CD4-positive, alpha-beta T cell (primary cell): ENCODE measurements around the gene R3HDM1. TPM values are rescaled to one million over a fixed set of nuclear protein-coding genes. Genes with fewer than 3 reads are reported as not detected.

Source experiments
- ATAC-seq: fragments of 200-7000 bp; cut with Tn5 transposase; one replicate; pipeline ENCODE4 v1.10.0; 2022; ENCODE audit warnings: mild to moderate bottlenecking; ENCODE audit not compliant: poor library complexity
- CTCF ChIA-PET: fragments of 350-600 bp; sonication (Branson Sonifier 250); formaldehyde crosslinking; loops from one replicate; lab custom pipeline; 2021; ENCODE audit warnings: antibody characterized with exemption, inconsistent platforms; lab: Charles Lee
- POLR2A ChIA-PET: fragments of 350-600 bp; sonication (Branson Sonifier 250); formaldehyde crosslinking; loops from one replicate; lab custom pipeline; 2021; ENCODE audit warnings: antibody characterized with exemption, inconsistent platforms; lab: Charles Lee
- DNase-seq, 14 experiments: peaks; one replicate each; pipeline ENCODE4 v3.0.0-alpha.2; 2013 to 2020; ENCODE audit warnings: mixed read lengths in 2 of 14
- H3K27ac ChIP-seq, 2 donors: one replicate each; pipeline versions ENCODE4 v1.5.1 to v1.7.0; 2013; ENCODE audit warnings: low read length in 2 of 2, low read depth in 1 of 2, mild to moderate bottlenecking in 1 of 2
- H3K27me3 ChIP-seq, 2 experiments: 1 replicate in 1 of 2; 2 replicates in 1 of 2; pipeline versions ENCODE4 v1.6.1 to v1.7.0; 2013; ENCODE audit warnings: low read length in 2 of 2, control low read depth in 1 of 2, mild to moderate bottlenecking in 1 of 2, moderate library complexity in 1 of 2; ENCODE audit not compliant: insufficient read depth in 2 of 2, control insufficient read depth in 1 of 2
- H3K36me3 ChIP-seq: one replicate; pipeline ENCODE4 v1.6.1; 2013; ENCODE audit warnings: low read length, control low read depth; ENCODE audit not compliant: insufficient read depth
- H3K4me1 ChIP-seq: one replicate; pipeline ENCODE4 v1.6.1; 2013; ENCODE audit warnings: low read length, control low read depth; ENCODE audit not compliant: insufficient read depth
- H3K4me3 ChIP-seq: one replicate; pipeline ENCODE4 v1.5.1; 2013; ENCODE audit warnings: mild to moderate bottlenecking, low read length, moderate library complexity
- H3K9me3 ChIP-seq, 2 experiments: 1 replicate in 1 of 2; 2 replicates in 1 of 2; pipeline versions ENCODE4 v1.6.1 to v1.7.0; 2013; ENCODE audit warnings: low read length in 2 of 2, mild to moderate bottlenecking in 2 of 2, control low read depth in 1 of 2, moderate library complexity in 1 of 2; ENCODE audit not compliant: control insufficient read depth in 1 of 2, insufficient read depth in 1 of 2
- H3K27ac Mint-ChIP-seq: one replicate; pipeline ENCODE4 v1.8.0; 2020; ENCODE audit warnings: mixed read lengths
- H3K27me3 Mint-ChIP-seq: one replicate; pipeline ENCODE4 v1.8.0; 2021; ENCODE audit warnings: mixed read lengths
- H3K36me3 Mint-ChIP-seq: one replicate; pipeline ENCODE4 v1.8.0; 2021; ENCODE audit warnings: low read depth, mixed read lengths
- H3K4me1 Mint-ChIP-seq: one replicate; pipeline ENCODE4 v1.8.0; 2021; ENCODE audit warnings: low read depth, mixed read lengths
- H3K4me3 Mint-ChIP-seq: one replicate; pipeline ENCODE4 v1.8.0; 2020; ENCODE audit warnings: mild to moderate bottlenecking, mixed read lengths
- H3K9me3 Mint-ChIP-seq: one replicate; pipeline ENCODE4 v1.8.0; 2020; ENCODE audit warnings: mixed read lengths
- intact Hi-C, 2 experiments: fragments of 100-400 bp; cut with DNase I in 1 of 2; cut with micrococcal nuclease in 1 of 2; formaldehyde crosslinking; loops; one replicate each; pipeline versions ENCODE4 v1.15.1 to v1.9.0; 2023 to 2025; cut with DNase I, micrococcal nuclease
- total RNA-seq, 174 experiments: library from RNA in 2 of 174; stranded (reverse) in 2 of 174; gene quantifications; one replicate each; pipeline ENCODE4 v1.2.3 and lab custom pipeline; 2021 to 2026
- TF ChIP-seq, protein P1 (sequence below): fragments of 200-600 bp; IDR thresholded peaks from one replicate; pipeline ENCODE4 v1.8.0; 2022; ENCODE audit warnings: antibody characterized with exemption, mild to moderate bottlenecking

Gene R3HDM1
- total RNA-seq, 2 experiments from 2014 or later = 39.7 to 41.4 TPM

DNA sequence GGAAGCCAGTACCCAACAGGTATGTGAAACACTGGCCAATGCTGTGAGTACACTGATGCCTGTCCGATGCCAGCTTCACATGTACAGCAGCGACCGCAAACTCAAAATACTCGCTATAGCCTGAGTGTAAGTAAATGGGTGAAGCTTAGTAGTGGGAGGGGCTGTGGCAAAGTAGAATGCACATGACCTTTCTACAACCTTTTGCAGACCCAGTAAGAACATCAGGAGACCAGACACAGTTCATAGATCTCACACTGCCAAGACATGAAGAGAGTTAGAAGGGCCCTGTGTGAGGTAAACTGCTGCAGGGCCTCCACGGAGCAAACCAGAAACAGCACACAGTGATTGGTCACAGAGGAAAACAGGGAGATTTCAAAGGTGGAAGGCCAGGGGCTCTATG is 201.3 kb downstream of the R3HDM1 start:
- CTCF ChIA-PET = no interaction called here
- H3K36me3 Mint-ChIP-seq = no peaks in the 10 kb centered on the region
- no peak overlapping the region for H3K4me3 Mint-ChIP-seq
- H3K9me3 Mint-ChIP-seq = no peaks in the 10 kb centered on the region
- DNase-seq = no peak
- intact Hi-C loops = no loop called here
- TF ChIP-seq, protein P1, sequence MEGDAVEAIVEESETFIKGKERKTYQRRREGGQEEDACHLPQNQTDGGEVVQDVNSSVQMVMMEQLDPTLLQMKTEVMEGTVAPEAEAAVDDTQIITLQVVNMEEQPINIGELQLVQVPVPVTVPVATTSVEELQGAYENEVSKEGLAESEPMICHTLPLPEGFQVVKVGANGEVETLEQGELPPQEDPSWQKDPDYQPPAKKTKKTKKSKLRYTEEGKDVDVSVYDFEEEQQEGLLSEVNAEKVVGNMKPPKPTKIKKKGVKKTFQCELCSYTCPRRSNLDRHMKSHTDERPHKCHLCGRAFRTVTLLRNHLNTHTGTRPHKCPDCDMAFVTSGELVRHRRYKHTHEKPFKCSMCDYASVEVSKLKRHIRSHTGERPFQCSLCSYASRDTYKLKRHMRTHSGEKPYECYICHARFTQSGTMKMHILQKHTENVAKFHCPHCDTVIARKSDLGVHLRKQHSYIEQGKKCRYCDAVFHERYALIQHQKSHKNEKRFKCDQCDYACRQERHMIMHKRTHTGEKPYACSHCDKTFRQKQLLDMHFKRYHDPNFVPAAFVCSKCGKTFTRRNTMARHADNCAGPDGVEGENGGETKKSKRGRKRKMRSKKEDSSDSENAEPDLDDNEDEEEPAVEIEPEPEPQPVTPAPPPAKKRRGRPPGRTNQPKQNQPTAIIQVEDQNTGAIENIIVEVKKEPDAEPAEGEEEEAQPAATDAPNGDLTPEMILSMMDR = no peak
- no peaks in the 10 kb centered on the region for H3K4me1 ChIP-seq
- no peak for ATAC-seq
- H3K27ac ChIP-seq = no peak overlapping the region
- no peaks in the 10 kb centered on the region for H3K4me1 Mint-ChIP-seq
- H3K27ac Mint-ChIP-seq = no peak overlapping the region
- H3K36me3 ChIP-seq = no peaks in the 10 kb centered on the region
- H3K9me3 ChIP-seq = no peaks in the 10 kb centered on the region
- POLR2A ChIA-PET = no interaction called here
- no peaks in the 10 kb centered on the region for H3K27me3 ChIP-seq
- H3K27me3 Mint-ChIP-seq = no peaks in the 10 kb centered on the region
- H3K4me3 ChIP-seq = no peak overlapping the region

DNA sequence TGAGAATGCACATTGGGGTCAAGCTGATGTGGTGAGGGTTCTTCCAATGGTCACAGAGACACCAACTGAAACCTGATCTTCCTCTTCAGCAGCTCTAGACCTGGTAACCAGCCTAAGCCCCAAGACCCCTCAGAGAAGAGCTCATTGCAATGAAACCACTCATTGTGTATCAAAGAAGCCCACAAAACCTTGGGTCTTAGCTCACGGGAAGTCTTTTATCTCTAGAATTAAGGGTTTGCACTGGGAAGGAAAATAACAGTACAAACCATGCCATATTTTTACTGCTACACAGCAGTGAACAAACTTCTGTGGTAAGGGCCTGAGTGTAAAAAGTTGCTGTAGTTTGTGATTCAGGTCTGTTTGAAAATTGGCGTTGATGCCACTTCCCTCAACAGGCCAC is 201.8 kb downstream of the R3HDM1 start:
- H3K4me3 Mint-ChIP-seq = no peak overlapping the region

DNA sequence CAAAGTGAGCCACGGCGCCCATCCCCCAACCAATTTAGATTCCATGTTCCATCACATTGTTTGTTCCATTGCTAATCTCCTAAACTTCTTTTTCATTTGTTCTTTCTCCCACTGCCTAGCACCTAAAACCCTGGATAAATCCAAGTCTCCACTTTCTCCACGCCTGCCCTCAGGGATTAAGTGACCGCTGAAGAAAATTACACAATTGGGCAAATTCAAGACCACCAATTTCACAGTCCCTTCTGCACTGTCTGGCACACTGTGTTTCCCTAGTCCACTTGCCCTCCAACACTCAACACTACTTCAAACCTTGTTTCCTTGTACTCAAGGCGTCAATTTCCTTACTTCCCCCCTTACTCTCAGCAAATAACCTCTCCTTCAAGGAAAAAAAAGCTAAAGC is 205.3 kb downstream of the R3HDM1 start:
- Mint-ChIP-seq H3K4me1 (peaks cover 5% of the 10 kb centered on the region), H3K36me3 (no peaks in the 10 kb centered on the region), H3K4me3 (no peak overlapping the region), H3K27me3 (no peaks in the 10 kb centered on the region), H3K27ac (no peak overlapping the region), H3K9me3 (no peaks in the 10 kb centered on the region)
- Histone ChIP-seq H3K4me3 (no peak overlapping the region), H3K27me3 (no peaks in the 10 kb centered on the region), H3K4me1 (no peaks in the 10 kb centered on the region), H3K9me3 (no peaks in the 10 kb centered on the region), H3K36me3 (no peaks in the 10 kb centered on the region), H3K27ac (no peak overlapping the region)
- intact Hi-C loops = no loop called here
- DNase-seq (no peak), ATAC-seq (no peak)
- TF ChIP-seq, protein P1 = no peak
- ChIA-PET CTCF (interaction anchor here (0.7 kb wide), 1 partner anchor 27 kb away, joined by 3 read pairs; no protein-coding TSS in a partner anchor), POLR2A (no interaction called here)

More for the DNA sequence above, 201.8 kb downstream of the R3HDM1 start:
- ChIA-PET POLR2A (no interaction called here), CTCF (no interaction called here)
- ATAC-seq (no peak), DNase-seq (no peak)
- Histone ChIP-seq H3K36me3 (no peaks in the 10 kb centered on the region), H3K4me3 (no peak overlapping the region), H3K9me3 (no peaks in the 10 kb centered on the region), H3K4me1 (no peaks in the 10 kb centered on the region), H3K27ac (no peak overlapping the region), H3K27me3 (no peaks in the 10 kb centered on the region)
- Mint-ChIP-seq H3K9me3 (no peaks in the 10 kb centered on the region), H3K36me3 (no peaks in the 10 kb centered on the region), H3K27me3 (no peaks in the 10 kb centered on the region), H3K4me1 (no peaks in the 10 kb centered on the region), H3K27ac (no peak overlapping the region)
- TF ChIP-seq, protein P1 = no peak
- intact Hi-C loops = no loop called here
